ENCODE measurements around the gene TAF8.

TAF8 gene

DNA sequence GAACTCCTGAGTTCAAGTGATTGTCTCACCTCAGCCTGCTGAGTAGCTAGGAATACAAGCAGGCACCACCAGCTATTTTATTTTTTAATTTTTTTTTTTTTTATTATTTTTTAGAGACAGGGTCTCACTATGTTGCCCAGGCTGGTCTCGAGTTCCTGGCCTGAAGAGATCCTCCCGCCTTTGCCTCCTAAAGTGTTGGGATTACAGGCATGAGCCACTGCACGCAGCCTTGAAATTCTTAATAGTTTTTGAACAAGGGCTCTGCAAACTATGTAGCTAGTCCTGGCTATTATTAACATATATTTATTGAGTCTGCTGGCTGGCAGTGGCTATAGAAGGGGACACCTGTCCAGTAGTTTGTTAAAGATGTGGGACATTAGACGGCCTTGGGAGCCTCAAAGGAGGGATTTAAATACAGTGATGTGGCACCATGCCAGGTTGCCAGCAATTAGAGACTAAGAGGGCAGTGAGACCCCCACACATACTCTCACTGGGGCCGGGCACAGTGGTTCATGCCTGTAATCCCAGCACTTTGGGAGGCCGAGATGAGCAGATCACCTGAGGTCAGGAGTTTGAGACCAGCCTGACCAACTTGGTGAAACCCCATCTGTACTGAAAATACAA is 21.1 kb upstream of the TAF8 start:
- DNase-seq, result no peak

- DNase-seq, result no peak
Measured at GRCh38 chr6:42029881-42030280, 20.4 kb upstream of the TAF8 start.

DNA sequence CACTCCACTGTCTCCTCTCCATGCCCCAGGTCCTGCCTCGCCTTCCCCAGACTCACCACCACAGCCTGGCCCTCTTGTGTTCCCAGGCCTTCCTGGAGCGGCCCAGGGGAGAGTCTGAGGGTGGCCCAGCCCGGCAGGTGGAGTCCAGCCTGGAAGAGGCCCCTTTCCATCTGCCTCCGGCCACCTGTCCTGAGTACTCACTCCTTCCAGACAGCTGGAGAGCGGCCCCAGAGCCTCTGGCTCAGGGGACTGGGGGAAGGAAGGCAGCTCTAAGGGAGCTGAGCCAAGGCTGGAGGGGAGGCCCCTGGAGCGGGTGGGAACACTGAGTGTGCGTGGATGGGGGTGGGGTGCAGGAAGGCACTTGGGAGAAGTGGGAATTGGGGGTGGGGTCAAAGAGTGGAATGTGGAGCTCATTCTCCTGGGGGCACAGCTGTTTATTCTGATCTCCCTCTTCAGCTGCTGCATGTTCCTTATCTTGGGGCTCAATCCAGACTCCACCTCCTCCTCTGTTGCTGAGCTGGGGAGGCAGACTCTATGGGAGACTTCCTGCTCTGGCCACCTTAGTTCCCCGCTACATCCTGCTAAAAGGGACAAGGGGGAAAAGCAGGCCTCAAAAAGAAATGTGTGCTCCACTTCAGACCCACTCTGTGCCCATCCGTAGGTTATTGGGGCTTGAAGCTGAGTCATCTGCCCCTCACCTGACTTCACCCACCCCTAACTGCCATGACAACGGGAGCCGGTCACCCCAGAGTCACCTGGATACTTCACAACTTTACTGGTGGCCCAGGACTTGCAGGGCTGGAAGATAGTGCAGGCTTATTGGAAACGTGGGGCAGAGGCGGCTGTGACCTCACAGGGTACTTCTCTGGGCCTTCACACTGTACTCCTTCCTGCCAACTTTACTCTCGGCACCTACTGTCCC is 19.5 kb upstream of the TAF8 start:
- no peak for DNase-seq

GRCh38 chr6:42032366-42032765 is 18.0 kb upstream of the TAF8 start:
- no peak for DNase-seq

DNA sequence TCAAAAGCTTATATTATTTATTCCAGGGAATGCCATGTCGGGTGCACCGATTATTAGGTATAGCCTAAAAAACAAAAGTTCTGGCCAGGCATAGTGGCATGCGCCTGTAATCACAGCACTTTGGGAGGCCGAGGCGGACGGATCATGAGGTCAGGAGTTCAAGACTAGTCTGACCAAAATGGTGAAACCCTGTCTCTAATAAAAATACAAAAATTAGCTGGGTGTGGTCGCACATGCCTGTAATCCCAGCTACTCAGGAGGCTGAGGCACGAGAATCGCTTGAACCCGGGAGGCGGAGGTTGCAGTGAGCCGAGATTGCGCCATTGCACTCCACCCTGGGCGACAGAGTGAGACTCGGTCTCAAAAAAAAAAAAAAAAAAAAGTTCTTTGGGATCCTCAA is 12.7 kb upstream of the TAF8 start:
- DNase-seq, result peak; percentile 48

GRCh38 chr6:42038163-42038562 is 12.2 kb upstream of the TAF8 start:
- peak; percentile 51 for DNase-seq

DNA sequence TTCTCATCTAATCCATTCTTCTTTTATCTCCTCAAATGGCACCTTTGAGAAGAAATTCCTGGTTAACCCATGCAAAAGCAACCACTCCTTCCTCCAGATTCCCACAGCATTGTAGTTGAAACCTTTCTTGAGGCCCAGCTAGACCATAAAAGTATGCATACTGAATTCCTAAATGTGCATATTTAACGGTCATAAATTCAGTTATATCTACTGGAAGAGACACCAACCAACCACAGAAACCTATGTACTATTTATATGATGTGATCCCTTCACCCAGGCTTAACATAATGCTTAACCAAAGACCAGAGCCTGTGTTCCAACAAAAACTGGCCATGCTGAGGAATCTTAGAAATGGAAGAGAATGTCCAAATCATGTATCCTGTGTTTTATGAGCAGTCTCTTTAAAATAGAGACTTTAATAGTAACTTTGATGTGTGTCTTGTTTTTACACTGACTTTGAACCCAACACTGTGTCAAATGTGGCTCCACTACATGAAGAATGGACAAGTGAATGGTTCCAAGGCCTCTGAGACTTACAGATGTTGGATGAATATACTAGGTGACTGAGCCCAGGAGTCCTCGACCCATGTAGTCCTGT is 11.4 kb upstream of the TAF8 start:
- DNase-seq, result no peak

DNA sequence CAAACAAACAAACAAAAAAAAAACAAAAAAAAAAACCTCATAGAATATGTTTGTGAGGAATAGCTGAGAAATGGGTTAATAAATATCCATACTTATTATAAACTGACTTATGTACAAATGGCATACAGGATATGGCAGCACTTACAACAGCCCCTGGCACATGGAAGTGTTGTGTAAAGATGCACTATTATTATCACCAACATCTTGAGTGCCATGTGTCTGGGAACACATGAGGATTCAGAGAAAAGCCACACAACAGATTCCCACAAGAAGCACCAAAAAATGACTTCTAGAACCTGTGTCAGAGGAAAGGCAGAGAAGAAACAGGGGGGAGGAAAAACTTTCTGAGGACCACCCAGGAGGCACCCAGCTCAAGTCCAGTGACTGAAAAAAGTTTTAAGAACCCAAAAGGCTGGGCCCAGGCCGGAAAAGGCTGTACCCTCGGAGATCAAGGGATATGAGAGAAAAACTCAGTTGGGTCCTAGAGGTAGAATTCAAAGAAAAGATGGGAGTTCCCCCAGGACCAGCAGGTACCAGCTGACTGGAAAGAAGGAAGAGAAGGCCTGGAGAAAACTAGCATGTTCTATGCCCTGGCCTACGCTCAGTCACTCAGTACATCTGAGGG is 9.4 kb upstream of the TAF8 start:
- peak; percentile 64 for DNase-seq

DNA sequence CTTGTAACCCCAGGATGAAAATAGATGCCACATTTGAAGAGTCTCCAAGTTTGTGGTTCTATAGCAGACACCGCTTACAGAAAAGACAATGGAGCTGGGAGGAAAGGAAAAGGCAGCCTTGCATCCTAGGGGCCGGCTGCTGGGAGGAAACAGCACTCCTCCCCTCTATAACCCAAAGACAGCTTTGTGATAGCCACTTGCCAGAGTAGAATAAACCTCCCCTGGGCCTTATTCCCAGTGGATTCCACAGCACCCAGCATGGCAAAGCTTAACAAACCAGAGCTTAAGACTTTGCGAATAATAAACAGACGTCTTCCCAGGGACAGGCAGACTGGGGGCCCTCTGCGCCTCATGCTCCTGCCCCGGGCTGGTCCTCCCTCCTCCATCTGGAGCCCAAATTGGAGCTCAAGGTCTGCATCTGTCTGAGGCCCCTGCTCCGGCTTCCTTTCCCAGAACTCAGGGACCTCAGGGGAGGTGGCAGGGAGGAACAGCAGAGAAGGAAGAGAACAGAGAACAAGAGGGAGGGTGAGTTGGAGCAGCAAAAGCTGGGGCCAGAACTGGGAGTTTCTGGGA is 8.8 kb upstream of the TAF8 start:
- peak; percentile 59 for DNase-seq

DNA sequence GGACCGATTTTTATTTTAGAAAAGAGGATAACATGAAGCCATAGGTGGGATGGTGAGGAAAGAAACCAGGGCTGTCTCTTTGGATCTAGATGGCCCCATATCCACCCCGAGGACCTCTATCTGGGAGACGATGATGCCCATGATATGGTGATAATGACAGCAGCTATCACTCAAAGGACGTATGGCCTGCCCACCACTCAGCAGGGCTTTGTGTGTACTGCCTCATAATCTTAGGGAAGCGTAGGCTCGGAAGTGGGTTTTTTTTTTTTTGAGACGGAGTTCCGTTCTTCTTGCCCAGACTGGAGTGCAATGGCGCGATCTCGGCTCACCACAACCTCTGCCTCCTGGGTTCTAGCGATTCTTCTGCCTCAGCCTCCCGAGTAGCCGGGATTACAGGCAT is 8.2 kb upstream of the TAF8 start:
- DNase-seq, result peak; percentile 58

DNA sequence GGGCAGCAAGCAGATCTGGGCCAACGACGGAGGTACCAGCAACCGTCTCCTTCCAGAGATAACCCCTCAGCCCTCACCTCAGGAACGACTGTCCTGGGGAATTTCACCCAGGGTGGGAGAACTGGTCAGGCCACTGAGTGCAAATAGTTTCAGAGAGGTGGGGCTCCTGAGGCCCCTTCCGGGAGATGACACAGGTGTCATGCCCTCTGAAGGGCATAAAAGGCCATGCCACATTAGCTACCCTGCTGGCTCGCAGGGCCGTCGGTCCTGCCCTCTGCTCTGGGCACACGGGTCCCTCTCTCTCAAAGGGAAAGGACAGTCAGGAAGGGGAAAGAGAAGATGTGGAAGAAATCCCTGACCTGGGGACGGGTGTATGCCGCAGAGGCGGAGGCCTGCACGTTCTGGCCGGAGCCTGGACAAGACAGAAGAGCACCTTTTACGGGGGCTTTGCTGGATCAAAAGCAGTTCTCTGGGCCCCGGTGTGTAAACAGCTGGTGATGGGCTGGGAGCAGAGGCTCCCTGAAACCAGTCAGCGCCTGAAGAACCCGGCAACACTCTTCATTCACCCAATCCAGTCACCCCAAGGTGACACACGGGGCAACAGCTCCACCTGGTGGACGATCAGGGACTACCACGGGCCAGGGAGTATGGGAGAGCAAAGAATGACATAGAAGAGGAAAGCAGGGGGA is 6.4 kb upstream of the TAF8 start:
- peak; percentile 98 for DNase-seq

GRCh38 chr6:42045538-42046460 is 4.5 kb upstream of the TAF8 start:
- DNase-seq, result peak; percentile 76

GRCh38 chr6:42046464-42047212 is 3.7 kb upstream of the TAF8 start:
- DNase-seq, result no peak

- DNase-seq, result no peak
Measured at GRCh38 chr6:42047213-42047590, 3.1 kb upstream of the TAF8 start.

- DNase-seq, result peak; percentile 65
Measured at GRCh38 chr6:42047790-42048405, 2.4 kb upstream of the TAF8 start.

DNA sequence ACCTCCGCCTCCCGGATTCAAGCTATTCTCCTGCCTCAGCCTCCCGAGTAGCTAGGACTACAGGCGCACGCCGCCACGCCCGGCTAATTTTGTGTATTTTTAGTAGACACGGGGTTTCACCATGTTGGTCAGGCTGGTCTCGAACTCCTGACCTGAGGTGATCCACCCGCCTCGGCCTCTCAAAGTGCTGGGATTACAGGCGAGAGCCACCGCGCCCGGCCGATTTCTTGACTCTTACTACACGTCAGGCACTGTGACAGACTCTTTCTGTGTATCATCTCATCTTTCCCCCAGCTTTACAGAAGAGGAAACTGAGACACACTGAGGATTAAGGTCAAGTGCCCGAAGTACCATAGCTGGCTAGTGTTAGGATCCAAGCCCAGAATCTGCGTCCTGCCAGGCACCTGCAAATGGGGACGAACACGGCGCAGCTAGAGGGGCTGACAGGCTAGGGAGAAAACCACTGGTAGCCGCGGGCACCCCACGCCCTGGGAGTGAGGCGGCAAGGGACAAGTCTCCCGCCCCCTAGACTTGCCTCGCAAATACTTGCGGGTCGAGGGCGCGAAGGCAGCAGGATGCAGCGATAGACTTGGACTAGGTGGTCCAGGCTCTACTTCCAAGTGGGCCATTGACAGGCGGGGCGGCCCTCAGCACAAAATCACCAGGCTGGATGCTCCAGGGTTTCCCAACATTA is 1.1 kb upstream of the TAF8 start:
- no peak for DNase-seq

GRCh38 chr6:42049948-42050296 is 402 bp upstream of the TAF8 start:
- DNase-seq, result peak; percentile 80

- DNase-seq, result no peak
Measured at GRCh38 chr6:42051268-42051653, 937 bp downstream of the TAF8 start.

DNA sequence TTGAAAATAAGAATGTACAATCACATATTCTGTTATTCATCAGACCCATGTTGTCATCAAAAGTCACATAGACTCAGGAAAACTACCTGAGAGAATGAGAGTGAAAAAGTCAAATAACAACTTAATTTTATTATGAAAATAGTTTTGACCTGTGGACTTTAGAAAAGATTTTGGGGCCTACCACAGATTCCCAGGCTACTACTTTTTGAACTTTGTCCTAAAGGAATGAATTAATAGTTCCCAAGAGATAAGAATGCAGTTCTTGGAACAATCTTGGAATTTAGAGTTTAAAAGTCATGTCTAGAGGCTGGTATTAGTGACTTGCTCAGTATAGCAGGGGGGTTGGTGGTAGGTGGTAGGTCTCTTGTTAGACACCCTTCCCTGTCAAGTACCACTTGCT is 3.3 kb downstream of the TAF8 start:
- DNase-seq, result no peak

GRCh38 chr6:42059743-42060142 is 9.4 kb downstream of the TAF8 start:
- no peak for DNase-seq
